GM12892 (cell line): Measurements from ENCODE around the gene KIDINS220.

Experiments used
- POLR2A ChIP-seq: IDR thresholded peaks from 2 replicates; pipeline ENCODE4 v1.6.1; 2011; ENCODE audit warnings: low read depth, low read length, control low read depth
- POLR2AphosphoS5 ChIP-seq: IDR thresholded peaks from 2 replicates; pipeline ENCODE4 v1.6.1; 2011; ENCODE audit warnings: low read depth, low read length, control low read depth
- TAF1 ChIP-seq: IDR thresholded peaks from 2 replicates; pipeline ENCODE4 v1.6.1; 2011; ENCODE audit warnings: low read depth, mild to moderate bottlenecking, control low read depth, low read length, borderline replicate concordance

DNA sequence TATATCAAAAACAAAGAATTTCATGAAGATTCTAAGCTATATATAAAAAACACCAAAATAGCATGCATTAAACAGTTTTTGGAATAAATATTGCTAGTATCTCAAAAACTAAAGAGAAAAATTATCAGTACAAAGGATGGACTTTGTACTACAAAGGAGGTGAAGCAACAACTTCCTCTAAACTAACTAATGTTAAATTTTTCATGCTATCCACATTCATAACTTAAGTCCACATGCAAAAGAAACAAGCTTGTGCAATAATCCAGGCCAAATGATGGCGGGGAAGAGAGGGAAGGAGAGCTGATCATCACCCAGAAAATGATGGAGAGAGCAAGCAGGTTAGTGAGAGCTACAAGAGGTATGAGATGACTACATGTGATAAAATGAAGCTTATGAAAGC is 70.1 kb downstream of the KIDINS220 start:
- TF ChIP-seq POLR2A (no peak), TAF1 (no peak), POLR2AphosphoS5 (no peak)
